H7 (cell line): ENCODE measurements around the gene CTDNEP1. TPM values are rescaled to one million over a fixed set of nuclear protein-coding genes. Genes with fewer than 3 reads are reported as not detected.

ENCODE experiments used
- DNase-seq: peaks from one replicate; pipeline ENCODE4 v3.0.0; 2012
- H3K27me3 ChIP-seq: 2 replicates; pipeline ENCODE4 v1.6.0; 2011; ENCODE audit warnings: mild to moderate bottlenecking, low read length; ENCODE audit not compliant: control insufficient read depth, insufficient read depth
- H3K36me3 ChIP-seq: replicated peaks from 2 replicates; pipeline ENCODE4 v1.5.1; 2011; ENCODE audit warnings: low read length; ENCODE audit not compliant: control insufficient read depth, insufficient read depth
- H3K4me3 ChIP-seq: 2 replicates; pipeline ENCODE4 v1.5.1; 2011; ENCODE audit warnings: low read depth, mild to moderate bottlenecking, control low read depth, low read length, moderate library complexity; ENCODE audit not compliant: insufficient read depth
- total RNA-seq: library from RNA; depleted of rRNA; stranded (reverse); fragments of >200 nt; shearing (Covaris generic); gene quantifications from 2 replicates; pipeline ENCODE4 v1.2.3, GENCODE V29; 2014

Gene CTDNEP1
- total RNA-seq, 1 experiment from 2014 or later = 59.9 TPM

GRCh38 chr17:7220593-7221277 is 30.8 kb downstream of the CTDNEP1 start:
- H3K4me3 ChIP-seq = peak overlapping the region; percentile 98
- peak; percentile 88 for DNase-seq

GRCh38 chr17:7219812-7220592 is 31.5 kb downstream of the CTDNEP1 start, which contains the start of the genes ACADVL and DLG4:
Gene ACADVL, plus strand, starts transcription at chr17:7219938. Its CDS starts 47 bp downstream, at chr17:7219985.
Gene DLG4, minus strand, starts transcription at chr17:7219836.
- Histone ChIP-seq H3K27me3 (no peaks in the 10 kb centered on the region), H3K4me3 (peak within 1 kb of the TSS; percentile 98), H3K36me3 (peaks cover 35% of the 10 kb centered on the region)
- peak; percentile 96 for DNase-seq

More at GRCh38 chr17:7220593-7221277, 30.8 kb downstream of the CTDNEP1 start:
- peaks cover 35% of the 10 kb centered on the region for H3K36me3 ChIP-seq
- H3K27me3 ChIP-seq = no peaks in the 10 kb centered on the region

GRCh38 chr17:7219229-7219811 is 32.2 kb downstream of the CTDNEP1 start:
- DNase-seq = no peak
- Histone ChIP-seq H3K27me3 (no peaks in the 10 kb centered on the region), H3K4me3 (peak overlapping the region; percentile 98), H3K36me3 (peaks cover 32% of the 10 kb centered on the region)

- DNase-seq = no peak
- H3K4me3 ChIP-seq = no peak overlapping the region
- H3K27me3 ChIP-seq = no peaks in the 10 kb centered on the region
Measured at GRCh38 chr17:7218758-7219157, 32.8 kb downstream of the CTDNEP1 start.

GRCh38 chr17:7218166-7218565 is 33.4 kb downstream of the CTDNEP1 start:
- no peak for DNase-seq
- H3K27me3 ChIP-seq = no peaks in the 10 kb centered on the region
- peaks cover 21% of the 10 kb centered on the region for H3K36me3 ChIP-seq
- H3K4me3 ChIP-seq = no peak overlapping the region

More at GRCh38 chr17:7218758-7219157, 32.8 kb downstream of the CTDNEP1 start:
- peaks cover 27% of the 10 kb centered on the region for H3K36me3 ChIP-seq

- Histone ChIP-seq H3K27me3 (no peaks in the 10 kb centered on the region), H3K36me3 (peaks cover 13% of the 10 kb centered on the region), H3K4me3 (peak overlapping the region; percentile 31)
- peak; percentile 90 for DNase-seq
Measured at GRCh38 chr17:7217113-7217987, 34.2 kb downstream of the CTDNEP1 start.

GRCh38 chr17:7216242-7217112 is 35.1 kb downstream of the CTDNEP1 start:
- Histone ChIP-seq H3K27me3 (no peaks in the 10 kb centered on the region), H3K4me3 (peak overlapping the region; percentile 31), H3K36me3 (peaks cover 5% of the 10 kb centered on the region)
- no peak for DNase-seq

- Histone ChIP-seq H3K36me3 (no peaks in the 10 kb centered on the region; the same call in 1 of the 2 replicates), H3K4me3 (peak overlapping the region; percentile 19), H3K27me3 (no peaks in the 10 kb centered on the region)
- DNase-seq = peak; percentile 81
Measured at GRCh38 chr17:7215652-7216180, 35.8 kb downstream of the CTDNEP1 start.

GRCh38 chr17:7215136-7215638 is 36.3 kb downstream of the CTDNEP1 start:
- Histone ChIP-seq H3K27me3 (no peaks in the 10 kb centered on the region), H3K36me3 (no peaks in the 10 kb centered on the region), H3K4me3 (peak overlapping the region; percentile 6)
- peak; percentile 72 for DNase-seq

GRCh38 chr17:7214300-7215135 is 37.0 kb downstream of the CTDNEP1 start:
- peak; percentile 98 for DNase-seq
- Histone ChIP-seq H3K27me3 (no peaks in the 10 kb centered on the region), H3K4me3 (peak overlapping the region; percentile 50), H3K36me3 (no peaks in the 10 kb centered on the region)

- peak overlapping the region; percentile 46 for H3K4me3 ChIP-seq
- peak; percentile 92 for DNase-seq
- H3K27me3 ChIP-seq = no peaks in the 10 kb centered on the region
- H3K36me3 ChIP-seq = no peaks in the 10 kb centered on the region
Measured at GRCh38 chr17:7213895-7214299, 37.6 kb downstream of the CTDNEP1 start.
